ENCODE results near the gene ZFYVE21. TPM values are rescaled to one million over a fixed set of nuclear protein-coding genes. Genes with fewer than 3 reads are reported as not detected.

The ZFYVE21 gene
- total RNA-seq, 1 donor from 2014 or later = 48.1 TPM

GRCh38 chr14:103735815-103736545 is 20.4 kb downstream of the ZFYVE21 start:
- TF ChIP-seq CTCF (IDR thresholded peaks at IDR 0.05; ENCODE audit: unreplicated experiment) = no peak
- Mint-ChIP-seq H3K36me3 (ENCODE audit: low read depth, unreplicated experiment) (peaks cover 57% of the 10 kb centered on the region), H3K4me1 (ENCODE audit: unreplicated experiment) (peaks cover 19% of the 10 kb centered on the region), H3K27me3 (ENCODE audit: unreplicated experiment) (peaks cover 16% of the 10 kb centered on the region), H3K4me3 (ENCODE audit: unreplicated experiment) (no peak overlapping the region), H3K27ac (ENCODE audit: unreplicated experiment) (no peak overlapping the region), H3K9me3 (ENCODE audit: unreplicated experiment) (no peaks in the 10 kb centered on the region)
- no peak for DNase-seq (ENCODE audit: low spot score)

GRCh38 chr14:103736546-103737431 is 21.2 kb downstream of the ZFYVE21 start:
- H3K4me3 Mint-ChIP-seq (ENCODE audit: unreplicated experiment) = no peak overlapping the region
- H3K4me1 Mint-ChIP-seq (ENCODE audit: unreplicated experiment) = peaks cover 27% of the 10 kb centered on the region
- no peaks in the 10 kb centered on the region for H3K9me3 Mint-ChIP-seq (ENCODE audit: unreplicated experiment)
- no peak for DNase-seq (ENCODE audit: low spot score)
- H3K27ac Mint-ChIP-seq (ENCODE audit: unreplicated experiment) = no peak overlapping the region
- TF ChIP-seq CTCF (IDR thresholded peaks at IDR 0.05; ENCODE audit: unreplicated experiment) = no peak
- peaks cover 63% of the 10 kb centered on the region for H3K36me3 Mint-ChIP-seq (ENCODE audit: low read depth, unreplicated experiment)
- H3K27me3 Mint-ChIP-seq (ENCODE audit: unreplicated experiment) = peaks cover 16% of the 10 kb centered on the region

GRCh38 chr14:103737432-103738045 is 21.9 kb downstream of the ZFYVE21 start:
- H3K9me3 Mint-ChIP-seq (ENCODE audit: unreplicated experiment) = no peaks in the 10 kb centered on the region
- H3K27me3 Mint-ChIP-seq (ENCODE audit: unreplicated experiment) = peaks cover 16% of the 10 kb centered on the region
- no peak for DNase-seq (ENCODE audit: low spot score)
- peak overlapping the region; percentile 72 for H3K4me3 Mint-ChIP-seq (ENCODE audit: unreplicated experiment)
- peaks cover 60% of the 10 kb centered on the region for H3K36me3 Mint-ChIP-seq (ENCODE audit: low read depth, unreplicated experiment)
- TF ChIP-seq CTCF (IDR thresholded peaks at IDR 0.05; ENCODE audit: unreplicated experiment) = no peak
- H3K4me1 Mint-ChIP-seq (ENCODE audit: unreplicated experiment) = peaks cover 34% of the 10 kb centered on the region
- H3K27ac Mint-ChIP-seq (ENCODE audit: unreplicated experiment) = no peak overlapping the region

- Mint-ChIP-seq H3K9me3 (ENCODE audit: unreplicated experiment) (no peaks in the 10 kb centered on the region), H3K4me1 (ENCODE audit: unreplicated experiment) (peaks cover 34% of the 10 kb centered on the region), H3K27ac (ENCODE audit: unreplicated experiment) (no peak overlapping the region), H3K36me3 (ENCODE audit: low read depth, unreplicated experiment) (peaks cover 60% of the 10 kb centered on the region), H3K4me3 (ENCODE audit: unreplicated experiment) (peak overlapping the region; percentile 72), H3K27me3 (ENCODE audit: unreplicated experiment) (peaks cover 17% of the 10 kb centered on the region)
- no peak for TF ChIP-seq CTCF (IDR thresholded peaks at IDR 0.05; ENCODE audit: unreplicated experiment)
- DNase-seq (ENCODE audit: low spot score) = no peak
These were observed 22.6 kb downstream of the ZFYVE21 start for GRCh38 chr14:103738166-103738565.
